ENCODE results near the gene FBXL15.

Gene FBXL15, protein sequence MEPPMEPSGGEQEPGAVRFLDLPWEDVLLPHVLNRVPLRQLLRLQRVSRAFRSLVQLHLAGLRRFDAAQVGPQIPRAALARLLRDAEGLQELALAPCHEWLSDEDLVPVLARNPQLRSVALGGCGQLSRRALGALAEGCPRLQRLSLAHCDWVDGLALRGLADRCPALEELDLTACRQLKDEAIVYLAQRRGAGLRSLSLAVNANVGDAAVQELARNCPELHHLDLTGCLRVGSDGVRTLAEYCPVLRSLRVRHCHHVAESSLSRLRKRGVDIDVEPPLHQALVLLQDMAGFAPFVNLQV

DNA sequence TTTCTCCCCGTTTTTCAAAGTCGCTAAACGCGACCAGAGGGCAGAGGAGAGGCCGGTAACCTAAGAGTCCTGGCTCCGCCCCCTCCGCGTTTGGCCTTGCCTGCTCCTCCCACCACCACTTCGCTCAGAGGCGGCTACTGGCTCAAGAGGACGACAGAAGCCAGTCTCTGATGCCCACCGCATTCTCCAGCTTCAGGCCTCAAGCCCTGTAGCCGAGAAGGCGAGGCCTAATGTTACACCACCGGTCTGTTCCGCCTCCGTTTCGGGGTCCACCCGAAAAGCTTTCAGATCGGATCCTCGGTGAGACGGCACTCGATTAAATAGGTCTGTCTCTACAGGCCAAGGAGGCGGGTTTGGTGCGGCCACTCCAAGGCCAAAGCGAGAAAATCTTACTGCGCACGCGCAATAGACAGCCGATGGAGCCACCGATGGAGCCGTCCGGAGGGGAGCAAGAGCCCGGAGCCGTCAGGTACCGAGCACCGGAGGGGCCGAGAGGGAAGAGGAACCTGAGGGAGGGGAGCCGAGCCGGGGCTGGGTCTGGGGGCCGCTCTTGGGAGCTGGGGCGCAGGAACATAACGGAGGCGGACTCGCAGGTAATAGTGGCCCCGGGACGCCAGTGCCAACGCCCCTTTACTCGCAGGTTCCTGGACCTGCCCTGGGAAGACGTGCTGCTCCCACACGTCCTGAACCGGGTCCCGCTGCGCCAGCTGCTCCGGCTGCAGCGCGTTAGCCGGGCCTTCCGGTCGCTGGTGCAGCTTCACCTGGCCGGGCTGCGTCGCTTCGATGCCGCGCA lies at the start of gene FBXL15:
TSS of gene FBXL15 (plus strand) at position 123 of the 793 bp plus-strand sequence. CDS start at position 417, 294 bp downstream.
- peak; percentile 89 for DNase-seq (ENCODE audit: low read depth)

DNA sequence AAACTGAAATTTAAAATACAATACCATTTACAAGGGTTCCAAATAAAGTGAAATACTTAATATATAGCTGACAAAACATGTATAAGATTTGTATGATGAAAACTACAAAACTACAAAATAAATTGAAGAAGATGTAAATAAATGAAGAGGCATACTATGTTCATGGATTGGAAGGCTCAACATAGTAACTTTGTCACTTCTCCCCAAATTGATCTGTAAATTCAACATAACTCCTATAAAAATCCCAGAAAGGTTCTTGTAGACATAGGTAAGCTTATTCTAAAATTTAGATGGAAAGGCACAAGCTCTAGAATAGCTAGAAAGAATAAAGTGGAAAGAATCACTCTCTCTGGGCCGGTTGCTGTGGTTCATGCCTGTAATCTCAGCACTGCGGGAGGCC lies 49.3 kb upstream of the FBXL15 start:
- no peak for DNase-seq (ENCODE audit: low read depth)

DNA sequence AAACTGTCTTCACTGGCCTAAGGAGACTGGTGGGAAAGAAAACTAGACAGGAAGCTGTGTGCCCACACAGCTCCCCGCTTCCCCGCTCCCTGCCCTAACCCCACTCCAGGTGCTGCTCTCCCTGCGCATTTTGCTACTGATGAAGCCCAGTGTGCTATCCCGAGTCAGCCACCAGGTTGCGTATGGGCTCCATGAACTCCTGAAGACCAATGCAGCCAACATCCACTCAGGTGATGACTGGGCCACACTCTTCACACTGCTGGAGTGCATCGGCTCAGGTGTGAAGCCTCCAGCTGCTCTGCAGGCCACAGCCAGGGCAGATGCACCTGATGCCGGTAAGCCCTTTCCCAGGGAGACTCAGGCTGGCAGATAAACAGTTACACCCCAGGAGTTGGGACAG lies 45.4 kb upstream of the FBXL15 start:
- DNase-seq (ENCODE audit: low read depth), result no peak

DNA sequence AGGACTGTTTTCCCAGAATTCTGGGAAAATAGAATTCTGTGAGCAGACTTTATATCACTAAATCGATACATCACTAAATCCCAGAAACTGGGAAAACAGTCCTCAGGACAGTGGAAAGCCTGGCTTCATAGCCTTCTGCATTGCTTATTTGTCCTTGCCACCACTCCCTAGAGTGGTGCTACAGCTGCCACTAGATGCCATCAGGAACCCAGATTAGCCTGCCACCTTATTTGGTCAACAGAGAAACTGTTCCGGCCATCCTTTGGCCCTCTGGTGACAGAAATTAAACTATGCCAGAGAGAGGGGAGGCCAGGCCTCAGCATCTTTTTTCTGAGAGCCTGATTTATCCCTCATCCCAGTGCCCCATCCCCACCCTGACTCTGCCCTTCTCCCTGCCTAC lies 44.8 kb upstream of the FBXL15 start:
- DNase-seq (ENCODE audit: low read depth), result no peak

DNA sequence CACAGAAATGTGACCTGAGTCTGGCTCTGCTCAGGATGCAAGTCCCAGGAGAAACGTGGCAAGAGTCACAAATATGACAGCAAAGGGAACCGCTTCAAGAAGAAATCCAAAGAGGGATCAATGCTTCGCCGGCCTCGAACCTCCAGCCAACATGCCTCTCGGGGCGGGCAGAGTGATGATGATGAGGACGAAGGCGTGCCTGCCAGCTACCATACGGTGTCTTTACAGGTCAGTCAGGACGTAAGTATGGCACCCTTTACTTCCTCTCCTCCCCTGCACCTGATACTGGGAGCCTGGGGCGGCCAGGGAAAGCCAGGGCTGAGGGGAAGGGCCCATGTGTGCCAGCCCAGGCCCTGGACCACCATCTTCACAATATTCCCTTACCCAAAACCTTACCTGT lies 43.7 kb upstream of the FBXL15 start:
- no peak for DNase-seq (ENCODE audit: low read depth)

DNA sequence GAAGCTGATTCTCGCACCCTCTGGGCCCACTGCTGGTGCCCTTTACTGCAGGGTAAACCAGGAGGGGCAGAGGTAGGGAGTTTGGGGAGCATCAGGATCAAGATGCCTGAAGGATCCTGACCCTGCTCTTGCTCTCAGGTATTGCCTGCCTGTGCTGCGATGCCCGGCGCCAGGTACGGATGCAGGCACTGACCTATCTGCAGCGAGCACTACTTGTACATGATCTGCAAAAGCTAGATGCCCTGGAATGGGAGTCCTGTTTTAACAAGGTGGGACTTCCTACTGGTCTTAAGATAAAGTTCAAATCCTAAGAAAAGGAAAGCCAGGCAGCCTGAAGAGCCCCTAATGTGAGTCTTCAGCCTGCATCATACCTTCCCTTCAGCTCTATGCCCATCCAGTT lies 41.3 kb upstream of the FBXL15 start:
- DNase-seq (ENCODE audit: low read depth), result no peak

DNA sequence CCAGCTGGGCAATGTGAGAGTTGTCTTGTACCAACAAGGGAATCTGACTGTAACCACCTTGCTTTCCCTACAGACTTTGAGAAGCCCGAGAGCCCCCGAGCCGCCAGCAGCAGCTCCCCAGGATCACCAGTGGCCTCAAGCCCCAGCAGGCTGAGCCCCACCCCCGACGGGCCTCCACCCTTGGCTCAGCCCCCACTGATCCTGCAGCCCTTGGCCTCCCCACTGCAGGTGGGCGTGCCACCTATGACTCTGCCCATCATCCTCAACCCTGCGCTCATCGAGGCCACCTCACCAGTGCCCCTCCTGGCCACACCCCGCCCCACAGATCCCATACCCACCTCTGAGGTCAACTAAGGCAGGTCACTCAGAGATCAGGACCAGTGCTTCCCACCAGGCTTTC lies 38.7 kb upstream of the FBXL15 start:
- no peak for DNase-seq (ENCODE audit: low read depth)

DNA sequence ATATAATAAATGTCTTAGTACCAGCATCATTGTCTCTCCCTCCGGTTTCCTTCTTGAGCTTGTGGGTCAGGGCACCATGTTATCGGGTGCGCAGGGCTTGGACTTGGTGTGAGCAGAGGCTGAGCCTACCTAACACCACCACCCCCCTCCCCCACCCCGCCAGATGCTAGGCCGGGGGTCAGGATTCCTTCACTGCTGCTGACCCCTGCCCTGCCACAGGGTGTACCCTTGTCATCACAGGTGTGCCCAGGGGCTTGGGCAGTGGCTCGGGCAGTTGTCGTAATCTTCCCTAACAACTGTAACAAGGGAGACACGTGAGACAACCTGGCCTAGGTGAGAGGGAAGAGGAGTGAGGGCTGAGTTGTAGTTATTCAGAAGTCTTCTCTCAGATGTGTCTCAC lies 37.8 kb upstream of the FBXL15 start:
- no peak for DNase-seq (ENCODE audit: low read depth)

DNA sequence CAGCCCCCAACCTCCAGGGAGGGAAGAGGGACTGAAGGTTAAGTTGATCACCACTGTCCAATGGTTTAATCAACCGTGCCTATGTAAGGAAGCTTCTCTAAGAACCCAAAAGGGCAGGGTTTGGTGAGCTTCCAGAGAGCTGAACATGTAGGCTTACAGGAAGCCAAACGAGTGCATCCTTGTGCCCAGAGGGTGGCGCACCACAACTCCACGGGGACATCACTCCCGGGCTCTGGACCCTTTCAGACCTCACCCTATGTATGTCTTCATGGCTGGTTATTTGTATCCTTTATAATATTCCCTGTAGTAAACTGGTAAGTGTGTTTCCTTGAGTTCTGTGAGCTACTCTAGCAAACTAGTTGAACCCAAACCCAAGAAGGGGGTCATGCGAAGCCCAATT lies 36.6 kb upstream of the FBXL15 start:
- DNase-seq (ENCODE audit: low read depth), result no peak

DNA sequence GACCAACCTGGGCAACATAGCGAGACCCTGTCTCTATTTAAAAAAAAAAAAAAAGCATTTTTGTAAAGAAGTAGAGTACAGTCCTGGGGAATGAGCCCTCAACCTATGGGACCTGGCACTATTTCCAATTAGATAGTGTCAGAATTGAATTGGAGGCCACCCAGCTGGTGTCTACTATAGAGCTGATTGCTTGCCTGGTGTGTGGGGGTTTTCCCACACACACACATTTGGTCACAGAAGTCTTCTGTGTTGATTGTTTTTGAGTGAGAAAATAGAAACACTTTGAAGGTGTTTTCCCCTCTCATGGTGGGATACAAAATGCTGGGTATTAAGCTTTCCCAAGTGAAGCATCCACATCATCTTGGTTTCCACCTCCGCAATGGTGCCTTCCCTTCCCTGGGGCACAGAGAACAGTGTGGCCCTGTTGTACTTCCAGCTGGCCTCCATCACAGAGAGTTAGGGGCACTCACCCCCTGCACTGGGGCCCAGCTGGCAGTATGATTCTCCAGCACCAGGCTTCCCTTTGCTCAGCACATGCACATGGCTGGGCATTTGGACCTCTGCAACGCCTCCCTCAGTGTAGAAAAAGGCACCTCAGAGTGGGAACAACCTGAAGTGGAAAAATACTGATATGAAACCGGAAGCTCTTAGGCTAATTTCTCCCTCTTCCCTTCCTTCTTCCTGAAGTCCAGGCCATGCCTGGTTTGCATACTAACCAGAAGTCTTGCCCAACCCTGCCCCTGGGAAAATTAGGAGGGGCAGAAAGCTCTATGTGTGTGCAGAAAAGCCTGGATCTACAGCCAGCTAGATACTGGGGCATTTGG lies 35.8 kb upstream of the FBXL15 start:
- no peak for DNase-seq (ENCODE audit: low read depth)

DNA sequence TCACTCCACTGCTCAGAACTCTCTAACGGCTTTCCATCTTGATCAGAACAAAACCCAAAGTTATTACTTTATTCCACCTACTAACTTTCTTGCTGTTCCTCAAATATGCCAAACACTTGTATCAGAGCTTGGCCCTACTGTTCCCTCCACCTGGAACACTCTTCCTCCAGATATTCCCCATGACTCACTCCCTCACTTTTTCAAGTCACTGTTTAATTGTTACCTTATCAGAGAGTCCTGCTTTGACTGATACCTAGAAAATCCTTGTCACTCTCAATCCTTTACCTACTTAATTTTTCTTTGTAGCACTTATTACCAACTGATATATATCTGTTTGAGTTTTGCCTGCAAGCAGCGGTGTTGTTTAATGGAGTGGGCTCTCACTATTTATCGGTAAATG lies 30.7 kb upstream of the FBXL15 start:
- no peak for DNase-seq (ENCODE audit: low read depth)

DNA sequence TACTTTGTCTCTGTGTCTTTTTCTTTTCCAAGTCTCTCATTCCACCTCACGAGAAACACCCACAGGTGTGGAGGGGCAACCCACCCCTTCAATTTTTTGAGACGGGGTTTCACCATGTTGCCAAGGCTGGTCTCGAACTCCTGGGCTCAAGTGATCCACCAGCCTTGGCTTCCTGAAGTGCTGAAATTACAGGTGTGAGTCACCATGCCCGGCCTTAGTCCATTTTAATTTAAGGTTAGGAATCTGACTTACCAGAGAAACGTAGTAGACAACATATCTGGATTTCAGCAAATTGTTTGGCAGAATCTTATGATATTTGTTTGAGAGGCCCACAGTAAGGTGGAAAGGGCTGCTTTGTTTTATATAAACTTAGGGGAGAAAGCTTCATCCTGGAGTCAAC lies 28.3 kb upstream of the FBXL15 start:
- no peak for DNase-seq (ENCODE audit: low read depth)

DNA sequence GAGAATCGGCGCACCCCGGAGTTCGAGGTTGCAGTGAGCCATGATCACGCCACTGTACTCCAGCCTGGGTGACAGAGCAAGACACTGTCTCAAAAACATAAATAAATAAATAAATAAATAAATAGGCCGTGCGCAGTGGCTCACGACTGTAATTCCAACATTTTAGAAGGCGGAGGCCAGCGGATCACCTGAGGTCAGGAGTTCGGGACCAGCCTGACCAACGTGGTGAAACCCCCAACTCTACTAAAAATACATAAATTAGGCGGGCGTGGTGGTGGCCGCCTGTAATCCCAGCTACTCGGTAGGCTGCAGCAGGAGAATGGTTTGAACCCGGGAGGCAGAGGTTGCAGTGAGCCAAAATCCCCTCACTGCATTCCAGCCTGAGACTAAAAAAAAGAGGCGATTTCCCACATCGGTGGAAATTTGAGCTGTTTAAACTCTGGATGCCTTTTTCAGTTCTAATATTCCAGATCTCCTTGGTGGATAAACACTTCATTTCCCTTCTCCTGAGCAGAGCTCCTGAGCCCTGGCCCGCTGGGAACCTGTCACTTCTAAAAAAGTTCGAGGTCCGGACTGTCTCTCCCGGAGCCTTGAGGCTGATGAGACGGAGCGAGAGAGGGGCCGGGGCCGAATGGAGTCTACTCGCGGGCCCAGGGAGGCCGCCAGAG lies 27.1 kb upstream of the FBXL15 start:
- DNase-seq (ENCODE audit: low read depth), result no peak

DNA sequence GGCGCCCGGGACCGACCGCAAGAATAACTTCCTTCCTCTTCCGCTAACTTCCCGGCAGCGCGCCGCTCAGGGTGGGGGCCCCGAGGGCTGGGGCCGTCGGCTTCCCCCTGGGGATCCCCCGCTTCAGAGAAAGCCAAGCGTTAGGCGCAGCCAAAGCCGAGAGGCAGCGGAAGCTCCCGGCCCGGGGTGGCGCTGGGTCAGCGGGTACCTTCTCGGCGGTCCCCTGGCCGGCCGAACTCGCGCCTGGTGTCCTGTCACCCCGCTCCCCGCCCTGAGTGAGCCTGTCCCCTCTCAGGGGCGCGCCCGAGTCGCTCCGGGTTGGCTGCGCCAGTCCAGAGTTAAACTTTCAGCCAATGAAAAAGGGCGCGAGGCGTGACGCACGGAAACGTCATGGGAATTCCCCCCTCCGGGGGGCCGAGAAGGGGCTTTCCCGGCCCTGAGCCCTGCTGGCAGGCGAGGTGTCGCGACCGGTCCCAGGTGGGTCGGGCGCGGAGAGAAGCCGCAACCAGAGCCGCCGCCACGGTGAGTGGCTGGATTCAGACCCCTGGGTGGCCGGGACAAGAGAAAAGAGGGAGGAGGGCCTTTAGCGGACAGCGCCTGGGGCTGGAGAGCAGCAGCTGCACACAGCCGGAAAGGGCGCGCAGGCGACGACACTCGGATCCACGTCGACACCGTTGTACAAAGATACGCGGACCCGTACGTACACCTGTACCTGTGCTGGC lies 26.4 kb upstream of the FBXL15 start:
- peak; percentile 98 for DNase-seq (ENCODE audit: low read depth)

DNA sequence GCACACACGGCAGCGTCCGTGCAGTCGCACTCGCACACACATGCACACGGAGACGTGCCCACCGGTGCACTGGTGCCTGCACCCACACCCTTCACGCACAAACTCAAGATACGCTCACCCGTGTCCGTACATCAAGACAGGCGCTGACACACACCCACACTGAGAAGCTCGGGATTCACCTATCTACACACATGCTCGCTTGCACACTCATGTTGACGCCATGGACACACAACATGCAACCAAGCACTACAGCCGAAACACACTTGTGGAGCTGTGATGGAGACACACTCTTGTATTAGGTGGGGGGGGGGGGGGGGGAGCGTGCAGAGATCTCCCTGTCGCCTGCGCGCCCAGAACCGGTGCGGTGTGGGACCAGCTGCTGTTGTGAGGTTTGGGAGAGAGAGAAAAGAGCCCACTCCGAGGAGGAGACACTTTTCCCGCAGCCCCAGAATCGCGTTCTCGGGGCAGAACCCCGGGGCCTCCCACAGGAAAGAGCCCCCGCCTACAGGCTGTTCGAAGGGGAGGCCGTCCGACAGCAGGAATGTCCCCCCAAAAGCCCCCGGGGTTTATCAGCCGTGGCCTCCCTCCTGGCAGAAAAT lies 25.7 kb upstream of the FBXL15 start:
- peak; percentile 58 for DNase-seq (ENCODE audit: low read depth)

DNA sequence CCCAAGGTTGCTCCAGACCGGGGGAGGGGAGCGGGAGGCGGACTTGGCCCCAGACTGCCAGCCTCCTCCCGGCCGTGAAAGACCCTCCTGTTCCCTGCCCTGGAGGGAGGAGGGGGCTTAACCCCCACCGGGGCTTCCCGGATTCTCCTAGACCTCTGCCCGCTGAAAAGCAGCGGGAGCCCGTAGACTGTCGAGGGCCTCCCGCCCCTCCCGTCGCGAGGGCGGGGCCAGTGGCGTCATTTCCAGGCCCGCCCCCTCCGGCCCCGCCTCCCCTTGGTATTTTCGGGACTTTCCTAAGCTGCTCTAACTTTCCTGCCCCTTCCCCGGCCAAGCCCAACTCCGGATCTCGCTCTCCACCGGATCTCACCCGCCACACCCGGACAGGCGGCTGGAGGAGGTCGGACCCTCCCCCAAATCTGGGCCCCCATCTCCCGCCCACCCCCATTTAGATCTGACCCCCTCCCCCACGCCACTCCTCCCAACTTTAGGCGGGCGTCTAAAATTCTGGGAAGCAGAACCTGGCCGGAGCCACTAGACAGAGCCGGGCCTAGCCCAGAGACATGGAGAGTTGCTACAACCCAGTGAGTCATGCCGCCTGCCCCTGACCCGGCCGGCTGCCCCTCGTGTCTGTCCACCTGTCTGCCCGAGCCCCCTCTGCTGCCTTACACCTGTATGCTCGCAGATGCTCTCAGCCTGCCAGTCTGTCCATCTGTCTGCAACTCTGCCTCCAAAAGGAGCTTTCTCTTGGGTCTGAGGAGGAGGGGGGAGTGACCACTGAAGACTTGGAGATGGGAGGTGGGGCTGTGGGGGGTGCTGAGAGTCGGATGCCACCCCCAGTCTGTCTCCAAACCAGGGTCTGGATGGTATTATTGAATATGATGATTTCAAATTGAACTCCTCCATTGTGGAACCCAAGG lies 25.0 kb upstream of the FBXL15 start, which contains the start of gene NFKB2:
TSS of gene NFKB2 (plus strand) at position 306 of the 917 bp plus-strand sequence. CDS start at position 561, 255 bp downstream.
- DNase-seq (ENCODE audit: low read depth), result peak; percentile 91

DNA sequence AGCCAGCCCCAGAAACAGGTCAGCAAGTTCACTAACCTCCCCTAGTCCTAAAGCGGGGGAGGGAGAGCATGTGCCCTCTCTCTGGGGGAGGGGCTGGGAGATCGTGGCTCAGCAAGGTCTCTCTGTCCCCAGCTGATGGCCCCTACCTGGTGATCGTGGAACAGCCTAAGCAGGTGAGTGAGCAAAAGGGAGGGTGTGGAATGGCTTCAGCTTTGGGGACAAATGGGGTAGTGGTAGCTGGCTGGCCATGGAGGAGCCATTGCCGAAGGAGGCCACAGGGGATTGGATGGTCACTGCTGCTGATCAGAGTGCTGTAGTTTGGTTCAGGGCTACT lies 24.4 kb upstream of the FBXL15 start:
- no peak for DNase-seq (ENCODE audit: low read depth)

DNA sequence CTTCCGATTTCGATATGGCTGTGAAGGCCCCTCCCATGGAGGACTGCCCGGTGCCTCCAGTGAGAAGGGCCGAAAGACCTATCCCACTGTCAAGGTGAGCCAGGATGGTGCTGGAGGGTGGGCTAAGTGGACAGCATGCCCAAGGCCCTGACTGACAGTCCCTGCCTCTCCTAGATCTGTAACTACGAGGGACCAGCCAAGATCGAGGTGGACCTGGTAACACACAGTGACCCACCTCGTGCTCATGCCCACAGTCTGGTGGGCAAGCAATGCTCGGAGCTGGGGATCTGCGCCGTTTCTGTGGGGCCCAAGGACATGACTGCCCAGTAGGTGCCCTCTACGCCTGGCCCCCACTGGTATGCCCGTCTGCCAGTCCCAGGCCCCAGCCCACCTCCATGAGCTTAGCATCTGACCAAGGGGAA lies 23.9 kb upstream of the FBXL15 start:
- no peak for DNase-seq (ENCODE audit: low read depth)

DNA sequence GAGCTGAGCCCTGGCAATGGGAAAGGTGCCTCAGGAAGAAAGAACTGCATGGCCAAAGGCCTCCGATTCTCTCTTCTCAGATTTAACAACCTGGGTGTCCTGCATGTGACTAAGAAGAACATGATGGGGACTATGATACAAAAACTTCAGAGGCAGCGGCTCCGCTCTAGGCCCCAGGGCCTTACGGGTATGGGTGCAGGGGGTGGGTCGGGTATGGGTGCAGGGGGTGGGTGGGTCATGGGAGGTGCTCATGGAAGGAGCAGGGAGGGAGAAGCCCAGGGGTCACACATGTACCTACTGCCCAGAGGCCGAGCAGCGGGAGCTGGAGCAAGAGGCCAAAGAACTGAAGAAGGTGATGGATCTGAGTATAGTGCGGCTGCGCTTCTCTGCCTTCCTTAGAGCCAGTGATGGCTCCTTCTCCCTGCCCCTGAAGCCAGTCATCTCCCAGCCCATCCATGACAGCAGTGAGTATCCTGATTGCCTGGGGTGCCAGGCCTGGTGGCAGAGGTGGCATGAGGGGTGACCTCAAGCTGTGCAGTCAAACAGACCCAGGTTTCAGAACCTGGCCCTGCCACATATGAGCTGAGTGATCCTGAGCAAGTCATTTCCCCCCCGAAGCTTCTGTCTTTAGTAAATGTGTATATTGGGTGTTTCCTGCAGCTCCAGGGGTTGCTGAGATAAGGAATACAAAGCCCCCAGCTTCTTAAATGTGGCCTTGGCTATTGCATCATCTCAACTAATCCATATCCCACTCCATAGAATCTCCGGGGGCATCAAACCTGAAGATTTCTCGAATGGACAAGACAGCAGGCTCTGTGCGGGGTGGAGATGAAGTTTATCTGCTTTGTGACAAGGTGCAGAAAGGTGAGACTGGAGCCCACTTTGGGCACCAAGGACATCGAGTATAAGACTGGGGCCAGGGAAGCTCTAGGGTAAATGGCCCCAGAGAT lies 23.1 kb upstream of the FBXL15 start:
- DNase-seq (ENCODE audit: low read depth), result no peak
